ENCODE data around the gene MAST4.
"Not testable (repeated sequence)": the region's sequence is repeated elsewhere in the genome, so short reads cannot be mapped to it uniquely, and the experiment has no call there.

The MAST4 gene

DNA sequence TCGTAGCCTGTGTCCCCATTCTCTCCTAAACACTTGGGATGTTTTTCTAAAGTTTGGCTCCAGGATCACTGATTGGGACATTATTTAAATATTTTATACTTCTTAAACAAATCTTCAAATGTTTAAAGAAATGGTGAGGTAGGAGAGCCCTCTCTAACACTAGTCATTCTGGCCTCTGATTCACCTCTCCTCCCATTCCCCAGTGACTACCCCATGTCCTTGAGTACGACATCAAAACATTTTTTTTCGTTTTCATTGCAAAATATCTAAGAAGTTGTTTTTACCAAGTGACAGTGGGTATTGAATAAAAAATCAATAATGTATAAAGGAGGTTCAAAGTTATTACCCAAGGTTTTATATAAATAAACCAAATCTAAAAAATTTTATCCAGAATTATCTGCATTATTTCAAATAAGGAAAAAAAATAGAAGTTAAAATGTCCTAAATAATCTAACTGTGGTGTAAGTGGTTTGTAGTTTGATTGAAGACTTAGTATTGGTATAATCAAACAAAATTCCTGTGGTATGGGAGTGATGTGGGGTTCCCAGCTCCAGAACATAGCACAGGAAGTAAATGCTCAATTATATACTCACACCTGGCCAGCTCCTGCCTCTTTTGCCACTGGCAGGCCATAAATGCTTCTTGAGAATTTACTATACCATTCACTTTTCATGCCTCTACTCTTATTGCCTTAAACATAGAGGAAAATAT lies 51.1 kb downstream of the MAST4 start:
- DNase-seq, result no peak

DNA sequence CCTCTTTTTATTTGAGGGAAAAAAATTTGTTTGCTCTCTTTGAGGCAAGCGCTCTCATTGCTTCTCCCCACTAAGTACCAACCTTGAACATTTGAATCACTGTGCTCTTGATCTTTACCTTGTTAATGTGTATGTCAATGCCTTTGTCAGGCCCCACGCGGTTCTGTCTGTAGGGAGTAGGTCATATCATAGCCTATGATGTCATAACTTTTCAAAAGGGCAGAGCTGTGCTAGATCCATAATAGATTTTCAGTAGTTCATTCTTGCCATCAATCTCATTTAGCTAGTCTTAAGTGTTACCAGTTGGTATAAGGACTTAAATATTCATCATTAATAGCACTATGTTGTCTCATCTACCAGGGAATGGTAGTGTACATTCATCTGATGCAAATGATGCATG lies 56.6 kb downstream of the MAST4 start:
- no peak for DNase-seq

DNA sequence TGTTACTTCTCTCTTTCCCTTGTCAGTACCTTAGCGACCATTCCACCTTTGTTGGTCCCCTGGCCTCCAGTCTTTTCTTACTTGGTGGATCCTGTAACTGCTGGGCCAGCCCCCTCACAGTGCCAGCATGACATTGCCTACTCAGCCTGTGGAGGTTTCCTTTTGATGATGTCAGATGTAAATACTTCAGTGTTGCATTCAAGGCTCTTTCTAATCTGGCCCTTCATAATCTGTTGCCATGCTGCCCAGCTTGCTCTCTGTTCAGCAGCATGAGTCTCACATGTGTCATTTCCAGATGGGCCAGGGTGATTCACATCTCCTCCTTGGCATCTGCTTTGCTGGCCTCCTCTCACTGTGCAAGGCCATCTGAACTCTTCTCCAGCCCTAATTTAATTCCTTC lies 57.1 kb downstream of the MAST4 start:
- DNase-seq, result peak; percentile 77

DNA sequence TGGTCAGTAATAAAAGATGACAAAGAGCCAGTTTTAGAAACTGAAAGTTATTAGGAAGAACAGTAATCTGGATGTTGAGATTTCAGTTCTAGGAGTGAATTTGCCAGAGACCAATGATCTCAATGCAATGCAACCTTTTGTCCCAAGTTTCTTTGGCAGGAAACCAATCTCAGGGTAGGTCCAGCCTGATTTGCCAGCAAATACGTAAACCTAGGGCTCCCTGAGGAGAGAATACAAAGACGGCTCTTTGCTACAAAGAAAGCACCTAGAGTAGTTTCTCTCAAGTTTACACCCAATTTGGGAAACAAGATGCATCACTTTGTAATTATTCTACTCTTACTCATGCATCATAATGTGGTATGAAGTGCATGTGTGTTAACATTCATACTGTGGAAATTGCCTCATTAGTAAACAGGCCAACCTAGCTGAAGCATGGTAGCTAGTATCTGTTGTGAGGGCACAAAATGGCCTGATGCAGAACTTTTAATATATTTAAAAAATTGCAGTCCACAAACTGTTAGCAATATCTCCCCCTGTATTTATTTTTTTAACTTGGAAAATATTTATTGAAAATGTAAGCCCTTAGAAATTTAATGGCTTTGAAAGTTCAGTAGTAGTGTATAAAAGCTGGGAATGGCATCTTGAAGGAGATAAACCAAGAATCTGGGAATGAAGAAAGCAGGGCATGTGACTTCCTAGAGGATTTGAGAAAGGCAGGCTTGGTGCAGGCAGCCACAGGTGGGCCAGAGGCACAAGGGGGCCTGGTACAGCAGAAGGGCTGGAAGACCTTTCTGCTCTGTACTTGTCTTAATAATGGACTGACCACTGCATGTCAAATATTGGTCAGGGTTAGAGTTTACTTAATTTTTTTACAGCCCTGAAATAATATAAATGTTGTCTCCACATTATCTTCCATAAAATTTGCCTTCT lies 59.5 kb downstream of the MAST4 start:
- DNase-seq, result no peak

DNA sequence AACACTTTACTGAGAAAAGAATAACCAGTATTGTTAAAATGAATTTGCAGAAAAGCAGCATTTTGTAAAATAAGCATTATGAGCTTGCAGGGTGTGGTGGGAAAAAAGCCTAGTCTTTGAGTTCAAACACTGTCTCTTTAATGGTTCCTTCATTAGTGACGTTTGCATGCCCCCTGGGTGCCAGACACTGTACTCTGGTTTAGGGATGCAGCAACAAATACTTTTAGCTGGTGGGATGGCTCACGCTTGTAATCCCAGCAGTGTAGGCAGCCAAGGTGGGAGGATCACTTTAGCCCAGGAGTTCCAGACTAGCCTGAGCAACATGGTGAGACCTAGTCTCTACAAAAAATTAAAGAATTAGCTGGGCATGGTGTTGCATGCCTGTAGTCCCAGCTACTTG lies 62.3 kb downstream of the MAST4 start:
- DNase-seq, result no peak

DNA sequence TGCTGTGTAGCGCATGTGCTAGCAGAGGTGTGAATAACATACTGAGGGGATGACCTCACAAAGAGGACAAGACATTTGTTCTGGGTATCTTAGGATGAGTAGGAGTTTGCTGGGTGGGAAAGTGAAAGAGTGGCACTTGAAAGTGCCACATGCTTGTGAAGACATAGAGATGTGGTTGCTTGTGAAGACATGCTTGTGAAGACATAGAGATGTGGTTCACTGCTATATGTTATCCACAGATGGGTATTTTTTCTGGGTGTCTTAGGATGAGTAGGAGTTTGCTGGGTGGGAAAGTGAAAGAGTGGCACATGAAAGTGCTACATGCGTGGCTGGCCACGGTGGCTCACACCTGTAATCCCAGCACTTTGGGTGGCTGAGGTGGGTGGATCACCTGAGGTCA lies 63.6 kb downstream of the MAST4 start:
- DNase-seq, result no peak

DNA sequence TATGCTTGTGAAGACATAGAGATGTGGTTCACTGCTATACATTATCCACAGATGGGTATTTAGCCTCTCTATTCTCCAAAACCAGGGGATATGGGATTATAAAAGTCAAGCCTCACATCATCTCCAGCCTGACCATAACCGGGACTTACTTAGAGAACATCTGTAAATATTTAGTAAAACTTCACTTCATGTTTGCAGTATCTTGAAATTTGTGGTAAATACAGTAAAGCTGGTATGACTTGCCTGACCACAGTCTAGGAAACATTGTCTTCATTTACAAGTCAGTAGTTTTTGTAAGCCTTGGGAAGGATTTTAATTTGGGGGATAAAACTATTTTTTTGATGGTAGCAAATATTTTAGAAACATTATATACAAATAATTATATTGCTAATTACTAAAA lies 64.2 kb downstream of the MAST4 start:
- DNase-seq, result no peak

DNA sequence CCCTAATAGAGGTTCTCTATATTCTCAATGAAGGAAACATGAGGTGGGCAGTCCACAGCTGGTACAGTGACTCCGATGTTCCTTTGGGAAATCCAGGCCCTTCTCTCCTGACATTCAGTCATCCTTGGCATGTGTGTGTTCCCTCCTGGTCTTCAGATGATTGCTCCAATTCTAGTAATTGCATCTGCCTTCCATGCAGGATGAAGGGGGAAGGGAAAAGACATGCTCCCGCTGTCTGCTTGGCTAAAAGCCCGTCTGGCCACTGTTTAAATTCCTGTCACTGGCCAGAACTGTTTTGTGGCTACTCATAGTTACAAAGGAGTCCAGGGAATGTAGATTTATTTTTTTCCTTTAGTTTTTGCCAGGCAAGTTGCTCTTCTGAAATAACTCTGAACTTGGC lies 65.0 kb downstream of the MAST4 start:
- no peak for DNase-seq

DNA sequence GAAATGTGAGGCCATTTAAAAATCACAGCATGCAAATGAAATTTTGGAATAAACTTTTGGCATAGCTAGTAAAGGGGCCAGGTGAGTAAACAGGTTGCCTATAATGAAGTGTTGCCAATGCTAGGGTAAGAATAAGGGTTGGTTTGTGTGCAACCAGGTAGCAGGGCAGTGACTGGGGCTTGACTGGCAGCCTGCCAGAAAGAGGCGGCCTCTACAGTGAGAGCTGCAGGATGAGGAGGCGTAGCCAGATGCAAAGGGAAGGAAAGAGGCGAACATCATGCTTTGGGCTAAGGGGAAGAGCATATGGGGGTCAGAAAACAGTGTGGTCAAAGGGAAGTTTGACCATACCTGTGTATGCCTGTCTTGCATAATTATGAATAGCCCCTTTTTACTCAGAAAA lies 70.6 kb downstream of the MAST4 start:
- DNase-seq, result peak; percentile 50

DNA sequence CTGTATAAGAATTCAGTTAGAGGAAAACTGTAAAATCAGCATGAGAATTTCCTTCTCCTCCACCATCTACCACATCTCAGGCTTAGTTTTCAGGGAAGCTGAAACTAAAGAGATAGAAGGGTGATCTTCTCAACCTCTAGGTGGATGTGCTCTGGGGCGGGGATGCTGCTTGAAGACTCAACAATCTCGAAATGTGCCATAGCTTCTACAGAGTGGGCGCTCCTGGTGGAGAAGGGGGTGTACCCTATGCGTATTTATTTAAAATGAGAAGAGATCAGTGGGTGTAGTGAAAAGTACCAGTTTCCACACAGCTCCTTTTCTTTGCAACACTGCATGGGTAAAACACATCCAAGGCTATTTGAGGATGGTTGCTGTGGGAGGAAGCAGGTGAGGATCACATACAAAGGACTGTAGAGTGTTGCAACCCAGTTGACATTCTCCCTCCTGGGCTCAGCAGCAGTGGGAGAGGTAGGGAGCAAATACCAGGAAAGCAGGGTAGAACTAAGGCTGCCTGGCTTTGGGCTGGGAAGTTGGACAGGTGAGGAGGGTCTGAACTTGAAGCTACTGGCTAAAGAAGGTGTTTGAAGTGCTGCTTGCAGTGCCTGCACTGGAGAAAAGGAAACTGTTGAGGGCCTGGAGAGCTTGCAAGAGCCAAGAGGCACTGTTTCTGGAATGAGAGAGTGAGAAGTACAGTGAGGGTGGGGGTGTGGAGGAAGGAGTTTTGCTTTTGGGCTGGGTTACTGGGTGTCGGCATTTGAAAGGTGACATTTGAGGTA lies 73.1 kb downstream of the MAST4 start:
- DNase-seq, result no peak

DNA sequence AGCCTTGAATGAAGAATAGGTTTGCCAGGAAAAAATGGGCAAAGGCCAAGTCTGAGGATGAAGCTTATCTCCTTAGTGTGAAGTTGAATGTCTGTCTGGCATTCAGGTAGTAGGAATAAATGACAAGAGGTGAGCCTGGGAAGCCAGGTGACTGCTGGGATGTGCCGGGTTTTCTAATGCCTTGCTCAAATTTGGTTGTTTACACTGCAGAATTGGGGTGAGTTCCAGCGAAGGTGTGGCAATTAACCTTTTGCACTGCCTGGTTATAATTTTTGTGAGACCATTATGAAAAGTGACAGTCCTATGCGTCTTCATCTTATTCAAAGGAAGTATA lies 73.6 kb downstream of the MAST4 start:
- no peak for DNase-seq

DNA sequence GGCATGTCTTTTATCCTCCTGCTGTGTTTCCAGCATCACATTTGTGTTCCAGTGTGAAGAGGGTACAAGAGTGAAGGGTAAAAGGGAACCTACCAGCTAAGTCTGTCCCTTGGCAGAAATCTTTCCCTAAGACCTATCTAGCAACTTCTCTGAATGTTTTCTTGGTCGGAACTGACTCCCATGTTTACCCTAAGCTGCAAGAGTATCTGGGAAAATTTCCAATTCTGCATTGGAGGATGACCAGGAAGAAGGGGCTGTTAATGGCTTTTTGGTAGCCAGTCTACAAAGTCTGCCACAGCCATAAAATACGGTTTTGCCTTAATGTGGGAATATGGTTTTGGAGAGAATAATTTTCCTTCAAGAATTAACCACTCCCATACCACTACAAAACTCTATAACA lies 75.1 kb downstream of the MAST4 start:
- DNase-seq, result no peak

DNA sequence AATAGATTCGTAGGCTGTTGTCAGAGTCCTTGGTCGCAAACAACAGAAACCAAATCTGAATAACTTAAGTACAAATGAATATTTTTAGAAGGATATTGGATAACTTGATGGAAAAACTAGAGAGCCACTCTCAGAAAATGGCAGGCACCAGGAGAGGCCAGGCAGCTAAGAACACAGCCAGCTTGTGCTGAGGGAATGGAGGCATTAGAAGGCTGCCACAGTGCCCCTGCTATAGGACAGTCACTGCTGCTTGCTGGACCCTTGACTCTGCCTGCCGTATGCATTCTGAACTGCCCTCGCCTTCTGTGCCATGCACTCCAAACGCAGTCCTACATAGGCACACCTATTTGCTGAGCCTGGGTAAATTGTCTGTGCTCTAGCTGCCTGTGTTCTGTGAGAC lies 78.6 kb downstream of the MAST4 start:
- DNase-seq, result no peak

DNA sequence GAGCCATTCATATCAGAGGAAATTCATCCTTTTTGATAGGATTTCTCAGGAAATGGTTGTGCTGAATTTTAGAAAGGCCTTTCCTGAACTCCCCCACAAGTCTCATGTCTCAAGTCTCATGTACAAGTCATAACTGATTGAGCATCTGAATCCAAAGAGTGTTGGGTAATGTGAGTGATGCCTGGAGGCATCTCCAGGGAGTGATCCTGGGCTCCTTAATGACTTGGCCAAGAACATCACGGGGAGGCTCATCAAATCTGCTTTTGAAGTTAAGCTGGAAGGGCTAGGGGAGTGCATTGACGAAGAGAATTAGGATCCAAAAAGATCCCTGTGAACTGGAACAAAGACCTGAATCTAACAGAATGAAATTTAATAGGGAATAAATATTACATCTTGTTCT lies 79.2 kb downstream of the MAST4 start:
- no peak for DNase-seq

DNA sequence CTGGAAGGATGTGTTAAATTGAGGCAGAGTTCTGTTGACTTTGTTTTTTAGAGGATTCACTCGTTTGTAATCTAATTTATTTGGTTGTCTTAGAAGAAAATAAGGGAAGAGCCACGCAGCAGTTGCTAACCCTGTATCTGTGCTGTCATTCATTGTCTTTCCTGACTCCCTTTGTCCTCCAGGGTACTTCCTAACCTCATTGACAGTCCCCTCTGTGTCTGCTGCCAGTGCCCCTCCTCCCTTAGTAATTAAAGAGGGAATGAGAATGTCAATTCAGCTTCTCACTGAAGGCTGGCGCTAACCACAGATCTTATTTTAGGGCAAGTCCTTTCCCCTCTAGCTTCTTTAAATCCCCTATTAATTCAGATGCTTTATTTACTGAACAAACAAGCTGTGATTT lies 84.0 kb downstream of the MAST4 start:
- no peak for DNase-seq

DNA sequence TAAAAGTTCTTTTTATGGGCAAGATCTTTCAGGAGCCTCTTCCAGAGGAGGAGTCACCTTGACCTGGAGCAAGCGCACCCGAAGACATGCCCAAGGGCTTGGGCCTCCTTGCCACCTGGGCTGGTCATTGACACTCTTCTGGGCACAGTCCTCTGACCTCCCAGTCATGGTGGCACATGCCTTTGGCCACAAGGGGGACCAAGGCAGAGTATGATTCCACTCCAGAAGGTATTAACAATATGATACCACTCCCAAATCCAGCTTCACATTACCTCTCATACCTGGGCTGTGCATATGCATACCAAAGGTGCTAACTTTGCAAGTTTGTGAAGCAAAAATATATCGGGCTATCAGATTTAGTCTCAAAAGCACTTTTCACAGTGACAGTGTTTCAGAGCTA lies 84.6 kb downstream of the MAST4 start:
- peak; percentile 37 for DNase-seq

DNA sequence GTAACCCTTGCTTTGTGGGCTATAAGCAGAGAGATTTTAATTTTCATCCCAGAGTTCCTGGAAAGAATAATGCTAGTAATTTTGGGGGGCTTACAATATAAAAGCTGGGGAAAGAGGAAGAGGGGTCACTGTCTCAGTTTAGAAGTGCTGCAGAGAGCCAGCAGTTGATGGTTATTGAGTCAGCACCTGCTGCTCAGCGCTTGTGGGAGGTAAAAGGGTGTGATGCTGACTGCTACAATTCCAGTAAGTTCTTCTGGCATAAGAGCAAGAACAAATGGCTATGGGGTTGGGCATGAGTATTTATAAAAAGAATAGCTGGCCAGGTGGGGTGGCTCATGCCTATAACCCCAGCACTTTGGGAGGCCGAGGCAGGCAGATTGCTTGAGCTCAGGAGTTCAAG lies 88.5 kb downstream of the MAST4 start:
- no peak for DNase-seq

DNA sequence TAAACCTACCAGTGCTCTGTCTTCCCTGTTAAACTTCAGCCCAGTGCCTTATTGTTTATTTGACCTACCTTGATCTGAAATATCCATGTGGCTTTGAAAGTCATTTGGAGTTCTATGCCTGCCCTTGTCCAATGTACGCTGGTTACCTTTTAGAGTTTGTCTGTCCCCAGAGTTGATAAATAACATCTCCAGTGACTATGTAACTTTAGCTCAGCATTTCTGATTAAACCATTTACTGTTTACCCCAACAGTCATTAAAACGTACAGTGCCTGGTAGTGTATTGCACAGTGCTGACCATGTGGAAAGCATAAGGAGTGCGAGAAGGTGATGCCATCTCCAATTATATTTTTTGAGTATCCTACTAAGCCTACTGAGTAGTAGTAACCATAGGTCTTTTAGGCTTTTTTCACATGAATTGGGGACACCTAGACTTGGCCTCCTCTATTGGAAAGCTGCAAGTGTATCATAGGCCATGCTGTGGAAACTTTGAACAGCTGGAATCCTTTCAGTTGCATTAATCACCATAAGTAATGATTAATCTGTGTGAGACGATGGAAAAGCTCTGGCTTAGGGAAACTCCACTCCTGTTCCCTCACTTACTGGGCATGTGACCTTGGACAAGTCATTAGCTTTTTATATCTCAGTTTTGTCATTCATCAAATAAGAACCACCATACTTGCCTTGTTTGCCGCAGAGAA lies 93.5 kb downstream of the MAST4 start:
- DNase-seq, result no peak

DNA sequence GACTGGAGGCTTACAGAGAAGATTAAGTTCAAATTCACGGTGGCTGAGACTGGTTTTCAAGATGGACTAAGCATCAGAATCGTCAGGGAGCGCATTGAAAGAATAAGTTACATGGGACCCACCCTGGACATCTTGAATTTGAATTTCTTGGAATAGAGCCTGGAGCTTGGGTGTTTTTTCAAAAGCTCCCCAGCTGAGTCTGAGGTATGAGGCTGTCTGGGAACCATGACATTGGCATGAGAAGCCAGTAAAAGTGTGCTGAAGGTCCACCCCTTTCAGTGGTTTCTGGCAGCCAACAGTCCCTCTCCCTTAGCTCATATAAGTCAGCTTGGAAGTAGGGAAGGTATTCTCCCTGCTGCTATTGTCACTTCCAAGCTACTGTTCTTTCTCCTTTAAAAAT lies 97.8 kb downstream of the MAST4 start:
- DNase-seq, result no peak

DNA sequence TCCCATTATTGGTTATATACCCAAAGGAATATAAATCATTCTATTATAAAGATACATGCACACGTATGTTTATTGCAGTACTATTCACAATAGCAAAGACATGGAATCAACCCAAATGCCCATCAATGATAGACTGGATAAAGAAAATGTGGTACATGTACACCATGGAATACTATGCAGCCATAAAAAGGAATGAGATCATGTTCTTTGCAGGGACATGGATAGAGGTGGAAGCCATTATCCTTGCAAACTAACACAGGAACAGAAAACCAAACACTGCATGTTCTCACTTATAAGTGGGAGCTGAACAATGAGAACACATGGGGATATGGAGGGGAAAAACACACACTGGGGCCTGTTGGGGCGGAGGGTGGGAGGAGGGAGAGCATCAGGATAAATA lies 99.6 kb downstream of the MAST4 start:
- not testable (repeated sequence) for DNase-seq

DNA sequence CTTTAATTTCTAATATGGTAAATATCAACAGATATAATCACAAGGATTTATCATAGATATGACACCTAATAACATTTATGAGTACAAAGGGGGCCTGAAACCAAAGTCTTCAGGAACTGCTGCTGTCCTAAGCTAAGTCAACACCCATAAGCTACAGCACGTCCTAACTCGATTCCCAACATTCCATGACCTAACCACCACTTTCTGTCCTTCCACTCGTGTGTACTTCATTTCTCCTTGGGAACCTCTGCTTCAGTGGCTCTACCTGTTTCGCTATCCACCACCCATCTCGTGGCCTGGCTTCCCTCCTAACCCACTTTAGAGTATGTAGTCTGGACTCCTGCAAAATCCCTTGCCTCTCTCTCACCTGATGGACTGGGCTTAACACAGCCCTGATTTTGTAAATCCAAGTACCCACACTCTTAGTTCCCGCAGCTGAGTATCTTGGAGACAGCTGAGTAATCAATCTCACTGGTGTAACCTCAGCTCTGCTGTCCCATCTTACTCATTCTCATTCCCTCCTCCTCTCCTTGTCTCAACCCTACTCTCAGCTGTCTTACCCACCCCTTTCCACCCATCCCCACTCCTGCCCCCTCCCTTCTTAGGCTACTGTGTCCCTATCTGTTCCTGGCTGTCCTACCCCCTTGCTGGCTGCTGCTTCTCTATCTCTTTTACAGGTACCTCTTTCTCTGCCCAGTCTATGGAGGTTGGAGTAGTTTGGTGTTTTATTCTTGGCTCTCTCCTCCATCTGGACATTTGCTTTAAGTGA lies 101.8 kb downstream of the MAST4 start:
- DNase-seq, result no peak

DNA sequence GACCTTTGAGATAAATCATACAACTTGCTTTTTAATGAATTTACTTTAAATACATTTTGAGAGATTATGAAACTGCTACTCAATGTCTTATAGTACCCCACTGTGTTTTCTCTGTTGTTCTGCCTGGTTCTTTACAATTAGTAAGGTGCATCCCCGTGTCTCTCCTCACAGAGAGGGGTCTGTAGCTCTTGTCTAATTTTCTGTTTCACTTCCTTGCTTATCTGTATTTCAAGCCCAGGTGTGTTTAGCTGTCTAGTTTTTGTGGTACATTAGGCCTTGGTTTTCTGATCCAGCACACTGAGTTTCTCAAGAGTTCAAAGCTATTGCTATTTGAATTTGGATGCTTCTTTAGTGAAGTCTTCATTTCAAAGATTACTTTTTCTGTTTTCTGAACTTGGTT lies 105.1 kb downstream of the MAST4 start:
- DNase-seq, result no peak

Measured in hematopoietic multipotent progenitor cell treated with erythropoietin and hydrocortisone succinate and interleukin-3 and kit ligand, for 8 days (in vitro differentiated cells).